GM12801 (cell line): ENCODE data around the gene MRPL47.

Experiments
- TF ChIP-seq, protein P1 (sequence below): IDR thresholded peaks from one replicate; pipeline ENCODE4 v1.5.1; 2011; ENCODE audit warnings: control low read depth; ENCODE audit not compliant: insufficient read length; ENCODE audit errors: extremely low read depth

MRPL47 gene

DNA sequence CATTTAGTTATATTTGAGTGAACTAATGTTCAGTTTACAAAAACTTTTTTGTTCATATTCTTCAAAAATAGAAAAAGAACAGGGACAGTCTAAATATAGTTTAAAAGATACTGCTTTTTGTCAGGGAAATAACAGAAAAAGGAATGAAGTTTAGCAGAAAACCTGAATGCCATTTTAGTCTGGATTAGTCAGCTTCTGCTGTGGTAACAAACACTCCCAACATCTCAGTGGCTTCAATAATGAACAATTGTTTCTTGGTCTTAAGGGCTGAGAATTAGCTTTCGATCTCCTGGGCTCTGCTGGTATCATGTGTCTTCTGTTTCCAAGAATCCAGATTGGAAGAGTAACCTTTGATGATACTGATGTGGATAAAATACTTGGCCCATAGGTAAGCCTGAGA, 36.0 kb upstream of the MRPL47 start:
- TF ChIP-seq, protein P1, sequence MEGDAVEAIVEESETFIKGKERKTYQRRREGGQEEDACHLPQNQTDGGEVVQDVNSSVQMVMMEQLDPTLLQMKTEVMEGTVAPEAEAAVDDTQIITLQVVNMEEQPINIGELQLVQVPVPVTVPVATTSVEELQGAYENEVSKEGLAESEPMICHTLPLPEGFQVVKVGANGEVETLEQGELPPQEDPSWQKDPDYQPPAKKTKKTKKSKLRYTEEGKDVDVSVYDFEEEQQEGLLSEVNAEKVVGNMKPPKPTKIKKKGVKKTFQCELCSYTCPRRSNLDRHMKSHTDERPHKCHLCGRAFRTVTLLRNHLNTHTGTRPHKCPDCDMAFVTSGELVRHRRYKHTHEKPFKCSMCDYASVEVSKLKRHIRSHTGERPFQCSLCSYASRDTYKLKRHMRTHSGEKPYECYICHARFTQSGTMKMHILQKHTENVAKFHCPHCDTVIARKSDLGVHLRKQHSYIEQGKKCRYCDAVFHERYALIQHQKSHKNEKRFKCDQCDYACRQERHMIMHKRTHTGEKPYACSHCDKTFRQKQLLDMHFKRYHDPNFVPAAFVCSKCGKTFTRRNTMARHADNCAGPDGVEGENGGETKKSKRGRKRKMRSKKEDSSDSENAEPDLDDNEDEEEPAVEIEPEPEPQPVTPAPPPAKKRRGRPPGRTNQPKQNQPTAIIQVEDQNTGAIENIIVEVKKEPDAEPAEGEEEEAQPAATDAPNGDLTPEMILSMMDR: no peak

DNA sequence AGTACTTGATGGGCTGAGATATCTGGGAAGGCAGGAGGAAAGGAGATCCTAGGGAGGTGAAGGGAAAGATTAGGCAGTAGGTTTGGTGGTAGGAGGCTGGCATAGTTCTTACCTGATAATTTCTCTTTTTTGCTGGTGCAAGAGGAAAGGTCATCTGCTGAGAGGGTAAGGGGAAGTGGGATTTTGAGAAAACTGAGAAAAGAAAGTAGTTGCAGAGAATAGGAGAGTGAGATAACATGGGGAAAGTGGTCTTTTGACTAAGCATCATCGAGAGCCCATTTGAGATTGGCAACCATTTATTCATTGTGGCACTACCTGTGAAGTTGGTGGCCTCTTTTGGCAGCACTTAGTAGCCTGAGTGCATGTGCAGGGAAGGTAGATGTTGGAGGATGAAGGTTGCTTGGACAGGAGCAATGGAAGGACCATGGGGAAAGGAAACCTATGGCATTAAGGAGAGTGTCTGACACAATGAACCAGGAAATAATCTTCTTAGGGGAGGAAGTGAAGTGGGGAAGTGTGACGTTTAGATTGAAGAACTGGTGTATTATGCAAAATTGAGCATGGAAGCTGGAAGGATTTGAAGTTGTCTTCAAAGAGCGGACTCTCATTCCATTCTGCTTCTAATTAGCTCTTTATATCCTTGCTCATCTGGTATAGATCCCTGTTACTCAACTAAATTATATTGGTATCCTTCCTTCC, 26.5 kb upstream of the MRPL47 start:
- TF ChIP-seq, protein P1: no peak

DNA sequence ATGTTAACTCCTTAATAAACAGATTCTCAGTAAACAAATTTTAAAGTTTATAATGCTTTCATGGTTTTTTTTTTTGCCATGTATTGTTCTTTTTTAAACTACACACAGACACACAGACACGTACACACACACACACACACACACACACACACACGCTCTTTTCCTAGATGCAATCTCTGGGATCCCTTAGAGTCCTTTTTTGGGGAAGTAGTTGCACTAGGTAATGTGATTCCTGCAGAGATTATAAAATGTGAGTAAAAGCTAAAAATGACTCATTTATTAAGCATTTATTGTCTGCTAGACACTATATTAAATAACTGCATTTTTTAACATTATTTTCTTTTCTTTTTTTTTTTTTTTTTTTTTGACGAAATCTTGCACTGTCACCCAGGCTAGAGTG, 20.0 kb upstream of the MRPL47 start:
- TF ChIP-seq, protein P1: no peak

DNA sequence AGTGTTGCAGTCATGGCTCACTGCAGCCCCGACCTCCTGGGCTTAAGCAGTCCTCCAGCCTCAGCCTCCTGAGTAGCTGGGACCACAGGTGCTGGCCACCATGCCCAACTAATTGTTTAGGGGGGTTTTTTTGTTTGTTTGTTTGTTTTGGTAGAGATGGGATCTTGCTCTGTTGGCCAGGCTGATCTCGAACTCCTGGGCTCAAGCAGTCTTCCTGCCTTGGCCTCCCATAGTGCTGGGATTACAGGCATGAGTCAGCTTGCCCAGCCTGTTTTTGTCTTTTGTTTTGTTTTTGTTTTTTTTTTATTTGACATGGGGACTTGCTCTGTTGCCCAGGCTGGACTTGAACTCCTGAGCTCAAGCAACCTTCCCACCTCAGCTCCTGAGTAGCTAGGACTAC, 17.6 kb upstream of the MRPL47 start:
- TF ChIP-seq, protein P1: no peak

DNA sequence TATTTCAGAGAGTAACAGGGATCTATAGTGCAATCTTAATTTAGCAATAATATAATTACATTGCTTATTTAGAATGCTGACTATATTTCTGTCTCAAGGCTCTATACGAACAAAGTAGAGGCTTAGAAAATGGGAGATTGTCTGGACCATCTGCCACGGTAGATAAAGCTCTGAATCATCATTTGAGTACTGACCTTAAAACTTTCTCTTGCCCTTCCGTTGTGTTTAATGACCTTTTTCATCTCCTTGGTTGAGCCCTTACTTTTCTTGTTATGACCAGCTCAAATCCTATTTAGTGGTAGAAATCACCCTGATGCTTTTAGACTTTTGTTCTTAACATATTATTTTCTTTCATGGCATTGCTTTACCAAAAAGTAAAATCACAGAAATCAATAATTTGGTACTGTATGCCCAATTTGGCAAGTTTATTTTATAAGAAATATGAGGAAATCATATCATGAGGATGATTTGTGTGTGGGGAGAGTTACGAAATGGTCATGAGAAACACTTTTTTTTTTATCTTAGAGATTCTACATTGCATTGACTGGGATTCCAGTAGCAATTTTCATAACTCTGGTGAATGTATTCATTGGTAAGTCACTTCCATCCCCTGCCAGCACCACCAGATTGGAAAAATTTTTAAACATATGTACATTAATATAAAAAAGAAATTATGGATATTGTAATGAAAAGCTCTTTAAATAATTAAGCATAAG, 11.2 kb upstream of the MRPL47 start:
- TF ChIP-seq, protein P1: no peak

DNA sequence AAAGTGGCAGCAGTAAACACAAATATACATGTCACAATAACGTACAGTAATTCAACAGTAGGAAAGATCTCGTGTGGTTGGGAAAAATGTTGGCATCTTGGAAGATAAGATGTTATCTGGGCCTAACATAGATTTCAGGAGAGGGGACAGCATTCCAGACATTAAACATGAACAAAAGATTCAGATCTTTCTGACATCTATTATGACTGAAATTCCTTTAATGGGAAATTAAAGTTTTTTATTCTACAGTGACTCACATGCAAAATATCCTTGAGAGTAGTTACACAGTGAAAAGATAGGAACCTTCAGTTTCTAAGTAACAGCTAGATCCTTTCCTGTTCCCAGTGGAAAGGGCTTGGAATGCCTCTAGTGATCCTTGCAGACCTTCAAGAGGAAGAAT, 9.4 kb upstream of the MRPL47 start:
- TF ChIP-seq, protein P1: no peak

DNA sequence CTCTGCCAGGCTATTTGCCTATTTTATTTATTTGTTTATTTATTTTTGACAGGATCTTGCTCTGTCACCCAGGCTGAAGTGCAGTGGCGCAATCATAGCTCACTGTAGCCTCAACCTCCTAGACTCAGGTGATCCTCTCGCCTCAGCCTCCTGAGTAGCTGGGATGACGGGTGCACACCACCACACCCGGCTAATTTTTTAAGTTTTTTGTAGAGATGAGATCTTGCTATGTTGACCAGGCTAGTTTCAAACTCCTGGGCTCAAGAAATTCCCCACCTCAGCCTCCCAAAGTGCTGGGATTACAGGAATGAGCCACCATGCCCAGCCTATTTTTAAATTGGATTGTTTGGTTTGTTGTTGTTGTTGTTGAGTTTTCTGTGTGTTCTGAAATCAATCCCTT, 5.6 kb upstream of the MRPL47 start:
- TF ChIP-seq, protein P1: no peak
